Placental epithelial cell (primary cell): ENCODE results near the gene CTNNB1. TPM values are rescaled to one million over a fixed set of nuclear protein-coding genes. Genes with fewer than 3 reads are reported as not detected.

Experiments used
- small RNA-seq: library from RNA; depleted of rRNA; stranded (forward); fragments of <200 nt; gene quantifications from one replicate; pipeline ENCODE3, GENCODE V24; 2012
- total RNA-seq: library from RNA; depleted of rRNA; stranded (reverse); fragments of >200 nt; gene quantifications from 2 replicates; pipeline ENCODE4 v1.2.3, GENCODE V29; 2012

The CTNNB1 gene
- 1,021 and 1,639 TPM in 2 replicates for total RNA-seq

DNA sequence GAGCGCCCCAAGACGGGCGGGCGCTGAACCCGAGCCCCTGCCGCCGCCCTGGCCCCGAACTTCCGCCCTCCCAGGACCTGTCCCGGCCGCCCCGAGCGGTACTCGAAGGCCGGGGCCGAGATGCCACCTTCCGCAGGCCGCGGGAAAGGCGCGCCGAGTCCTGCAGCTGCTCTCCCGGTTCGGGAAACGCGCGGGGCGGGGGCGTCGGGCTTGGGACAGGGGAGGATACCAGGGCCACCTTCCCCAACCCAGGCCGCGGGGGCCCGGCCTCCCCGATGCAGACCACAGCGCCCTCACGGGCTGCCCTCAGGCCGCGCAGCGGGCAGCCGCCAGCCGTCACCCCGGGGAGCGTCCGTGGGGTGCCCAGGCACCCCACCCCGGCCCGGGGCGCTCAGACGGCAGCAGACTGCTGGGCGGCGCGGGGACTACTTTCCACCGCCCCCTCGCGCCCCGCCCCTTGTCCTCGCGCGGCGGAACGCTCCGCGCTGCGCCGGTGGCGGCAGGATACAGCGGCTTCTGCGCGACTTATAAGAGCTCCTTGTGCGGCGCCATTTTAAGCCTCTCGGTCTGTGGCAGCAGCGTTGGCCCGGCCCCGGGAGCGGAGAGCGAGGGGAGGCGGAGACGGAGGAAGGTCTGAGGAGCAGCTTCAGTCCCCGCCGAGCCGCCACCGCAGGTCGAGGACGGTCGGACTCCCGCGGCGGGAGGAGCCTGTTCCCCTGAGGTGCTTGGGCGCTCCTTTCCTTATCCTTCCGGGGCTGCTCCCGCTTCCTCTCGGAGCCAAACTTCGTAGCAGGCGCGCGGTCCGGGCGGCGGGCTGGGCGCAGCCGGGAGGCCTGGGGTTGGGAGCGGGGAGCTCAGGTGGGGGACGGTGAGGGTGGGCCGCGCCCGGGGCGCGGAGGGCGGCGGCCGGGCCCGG, at the start of gene CTNNB1:
Gene CTNNB1, plus strand, starts transcription at position 556 of the 916 bp plus-strand sequence. CDS start 24,564 bp downstream, outside the sequence.

Small RNA genes lying within 50 kb of the gene (small RNA-seq; reads per million reads assigned to genes)
- gene MRPS31P1, result not detected
